HEK293 (cell line): ENCODE measurements around the gene MRPL34.

Experiments used
- CTCF ChIP-seq: fragments of 450-650 bp; formaldehyde crosslinking; IDR thresholded peaks from 2 replicates; pipeline ENCODE4 v1.5.1; 2016; ENCODE audit warnings: missing biosample characterization, missing genetic modification characterization
- ELK4 ChIP-seq: IDR thresholded peaks from 2 replicates; pipeline ENCODE4 v1.6.1; 2011; ENCODE audit warnings: mild to moderate bottlenecking, low read depth, low read length, borderline replicate concordance
- INSM2 ChIP-seq: fragments of 450-650 bp; formaldehyde crosslinking; IDR thresholded peaks from 2 replicates; pipeline ENCODE4 v1.5.1; 2016; ENCODE audit warnings: missing biosample characterization, missing genetic modification characterization
- PRDM10 ChIP-seq: fragments of 450-650 bp; formaldehyde crosslinking; IDR thresholded peaks from 2 replicates; pipeline ENCODE4 v1.5.1; 2016; ENCODE audit warnings: missing biosample characterization, missing genetic modification characterization
- TSHZ1 ChIP-seq: fragments of 450-650 bp; formaldehyde crosslinking; IDR thresholded peaks from 2 replicates; pipeline ENCODE4 v1.5.1; 2016; ENCODE audit warnings: missing biosample characterization, missing genetic modification characterization, borderline replicate concordance
- WT1 ChIP-seq: fragments of 450-650 bp; formaldehyde crosslinking; IDR thresholded peaks from 2 replicates; pipeline ENCODE4 v1.5.1; 2016; ENCODE audit warnings: missing biosample characterization, missing genetic modification characterization
- YY1 ChIP-seq: fragments of 450-650 bp; formaldehyde crosslinking; IDR thresholded peaks from 2 replicates; pipeline ENCODE4 v1.5.1; 2018; ENCODE audit warnings: missing biosample characterization, missing genetic modification characterization
- ZBTB11 ChIP-seq: fragments of 450-650 bp; formaldehyde crosslinking; conservative IDR thresholded peaks from 2 replicates; pipeline ENCODE4 v1.5.1; 2016; ENCODE audit warnings: low read depth, missing biosample characterization, missing genetic modification characterization
- ZBTB7A ChIP-seq: fragments of 450-650 bp; formaldehyde crosslinking; IDR thresholded peaks from 2 replicates; pipeline ENCODE4 v1.5.1; 2016; ENCODE audit warnings: low read depth, missing biosample characterization, missing genetic modification characterization
- ZNF266 ChIP-seq: fragments of 450-650 bp; formaldehyde crosslinking; IDR thresholded peaks from 2 replicates; pipeline ENCODE4 v1.5.1; 2016; ENCODE audit warnings: missing biosample characterization, missing genetic modification characterization, low read depth
- ZNF362 ChIP-seq: fragments of 450-650 bp; formaldehyde crosslinking; IDR thresholded peaks from 2 replicates; pipeline ENCODE4 v1.5.1; 2016; ENCODE audit warnings: missing biosample characterization, missing genetic modification characterization
- ZNF561 ChIP-seq: fragments of 450-650 bp; IDR thresholded peaks from 2 replicates; pipeline ENCODE4 v1.5.1; 2018; ENCODE audit warnings: missing biosample characterization, missing genetic modification characterization, borderline replicate concordance
- ZNF654 ChIP-seq: fragments of 450-650 bp; formaldehyde crosslinking; IDR thresholded peaks from 2 replicates; pipeline ENCODE4 v1.5.1; 2016; ENCODE audit warnings: low read depth, missing biosample characterization, missing genetic modification characterization

- TF ChIP-seq WT1 (tag by site-specific recombination) (no peak), INSM2 (tag by site-specific recombination) (no peak), ELK4 (no peak), PRDM10 (no peak), CTCF (tag by site-specific recombination) (no peak), ZNF266 (tag by site-specific recombination) (no peak), ZNF654 (tag by site-specific recombination) (no peak), ZBTB11 (tag by site-specific recombination) (no peak), TSHZ1 (tag by site-specific recombination) (no peak), ZBTB7A (tag by site-specific recombination) (no peak), ZNF362 (tag by site-specific recombination) (no peak), YY1 (no peak), ZNF561 (tag by site-specific recombination) (no peak)
Observed at GRCh38 chr19:17320435-17320834, 14.8 kb downstream of the MRPL34 start.
